GF-D8 (cell line): ENCODE results near the gene MRRF.

Experiments
- DNase-seq: peaks from one replicate; lab custom pipeline; 2025; lab: John Stamatoyannopoulos, UW

Gene MRRF, protein sequence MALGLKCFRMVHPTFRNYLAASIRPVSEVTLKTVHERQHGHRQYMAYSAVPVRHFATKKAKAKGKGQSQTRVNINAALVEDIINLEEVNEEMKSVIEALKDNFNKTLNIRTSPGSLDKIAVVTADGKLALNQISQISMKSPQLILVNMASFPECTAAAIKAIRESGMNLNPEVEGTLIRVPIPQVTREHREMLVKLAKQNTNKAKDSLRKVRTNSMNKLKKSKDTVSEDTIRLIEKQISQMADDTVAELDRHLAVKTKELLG

DNA sequence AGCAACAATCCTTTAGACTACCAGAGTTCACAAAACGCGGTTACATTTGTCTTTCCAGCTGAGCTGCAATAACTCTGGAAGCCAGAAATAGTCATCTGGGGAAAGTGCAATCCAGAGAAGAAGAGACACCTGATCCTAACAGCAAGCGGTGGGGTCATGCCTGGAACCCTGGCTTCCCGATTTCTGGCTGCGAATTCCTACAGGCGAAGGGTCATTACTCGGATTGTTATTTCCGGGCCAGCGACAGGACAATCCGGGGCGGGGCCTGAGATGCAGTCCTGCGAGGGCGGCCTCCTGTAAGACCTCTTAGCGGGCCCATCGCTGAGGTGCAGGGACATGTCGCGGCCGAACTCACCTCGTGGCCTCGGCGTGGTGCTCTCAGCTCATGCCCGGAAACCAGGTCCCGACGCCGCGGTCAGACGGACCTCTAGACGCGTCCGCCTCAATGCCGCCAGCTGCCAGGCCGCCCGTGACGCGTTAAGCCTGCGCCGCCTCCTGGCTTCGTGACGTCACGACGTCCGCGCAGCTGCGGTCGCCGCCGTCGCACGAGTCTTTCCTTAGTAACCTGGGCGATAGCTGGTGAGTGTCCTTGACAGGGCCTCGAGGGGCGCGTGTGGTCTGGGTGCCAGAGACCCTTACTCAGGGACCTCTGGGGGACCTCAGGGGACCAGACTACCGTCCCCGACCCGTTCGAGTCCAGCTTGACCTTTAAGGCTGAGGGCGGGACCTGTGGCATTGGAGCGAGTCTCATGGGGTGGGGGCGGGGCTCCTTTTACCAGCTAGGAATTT lies at the start of gene MRRF, which contains the start of gene RBM18:
MRRF (plus strand) TSS at position 523 of the 789 bp plus-strand sequence. CDS start 6,010 bp downstream, outside the sequence.
RBM18 (minus strand) TSS at position 481 of the 789 bp plus-strand sequence. CDS start 3,348 bp downstream, outside the sequence.
- DNase-seq: peak; percentile 78

DNA sequence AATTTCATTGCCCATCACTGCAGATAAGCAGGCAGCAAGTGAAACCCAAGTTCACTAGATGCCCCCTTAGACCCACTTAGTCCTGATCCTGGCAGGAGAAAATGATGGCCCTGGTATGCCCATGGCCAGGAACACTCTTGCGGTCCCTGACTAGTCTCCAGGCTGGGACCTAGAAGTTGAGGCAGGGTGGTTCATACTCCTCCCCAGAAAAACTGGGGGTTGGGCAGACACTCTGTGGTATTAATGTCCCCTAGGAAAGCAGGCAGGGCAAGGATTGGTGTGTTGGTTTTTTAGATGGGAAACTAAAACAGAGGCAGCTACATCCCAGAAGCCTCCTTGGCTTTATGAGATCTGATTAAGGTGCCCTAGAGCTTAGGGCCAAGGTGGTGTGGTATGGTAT lies 49.0 kb upstream of the MRRF start:
- DNase-seq: no peak

DNA sequence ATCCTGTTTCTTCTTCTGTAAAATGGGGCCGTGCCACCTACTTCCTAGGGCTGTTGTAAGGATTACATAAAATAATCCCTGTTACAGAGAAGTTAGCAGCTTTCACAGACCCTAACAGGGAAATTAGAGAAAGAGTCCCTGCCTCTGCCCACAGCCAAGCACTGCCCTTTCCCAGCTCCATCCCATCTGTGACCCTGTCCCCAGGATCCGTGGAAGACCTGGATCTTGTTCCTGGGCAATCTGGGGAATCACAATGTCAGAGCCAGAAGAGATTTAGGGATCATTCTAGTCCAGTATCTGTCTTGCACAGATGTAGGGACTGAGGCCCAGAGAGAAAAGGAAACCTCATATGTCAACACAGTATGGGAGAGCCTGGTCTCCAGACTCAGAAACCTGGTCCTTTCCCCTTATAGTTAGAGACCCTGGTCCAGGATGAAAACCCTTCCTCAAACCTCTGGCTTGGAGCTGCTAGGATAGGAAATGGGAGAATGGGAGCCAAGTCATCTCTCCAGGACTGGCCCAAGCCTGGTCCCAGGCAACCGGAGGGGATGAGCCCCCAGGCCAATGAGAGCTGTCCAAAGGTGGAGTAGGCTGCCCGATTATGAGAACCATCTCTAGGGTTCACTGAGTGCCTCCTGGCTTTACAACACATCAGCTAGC lies 48.4 kb upstream of the MRRF start:
- DNase-seq: no peak

DNA sequence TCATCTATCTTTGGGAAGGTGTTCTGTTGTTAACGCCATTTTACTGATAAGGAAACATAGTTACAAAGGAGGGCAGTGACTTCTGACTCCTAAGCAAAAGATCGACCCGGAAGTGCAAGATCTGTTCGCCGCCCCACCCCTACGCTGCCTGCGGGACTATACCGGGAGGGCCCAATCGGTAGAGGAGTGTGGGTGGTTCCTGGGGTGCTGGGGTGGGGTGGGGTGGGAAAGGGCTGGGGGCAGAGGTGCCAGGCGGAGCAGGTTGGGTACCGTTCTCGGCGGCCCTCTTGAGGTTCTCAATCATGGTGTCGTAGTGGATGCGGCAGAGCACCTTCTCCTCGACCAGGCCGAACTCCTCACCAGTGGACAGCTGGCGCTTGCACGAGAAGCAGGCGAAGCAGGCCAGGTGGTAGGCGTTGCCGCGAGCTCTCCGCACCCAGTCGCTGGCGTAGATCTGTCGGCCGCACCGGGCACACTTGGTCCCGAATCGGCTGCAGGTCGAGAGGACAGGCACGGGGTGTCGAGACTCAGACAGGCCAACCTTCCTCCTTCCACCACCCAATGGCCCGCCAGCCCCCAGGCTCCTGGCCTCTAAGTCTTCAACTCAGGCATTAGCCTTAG lies 47.8 kb upstream of the MRRF start:
- DNase-seq: no peak

DNA sequence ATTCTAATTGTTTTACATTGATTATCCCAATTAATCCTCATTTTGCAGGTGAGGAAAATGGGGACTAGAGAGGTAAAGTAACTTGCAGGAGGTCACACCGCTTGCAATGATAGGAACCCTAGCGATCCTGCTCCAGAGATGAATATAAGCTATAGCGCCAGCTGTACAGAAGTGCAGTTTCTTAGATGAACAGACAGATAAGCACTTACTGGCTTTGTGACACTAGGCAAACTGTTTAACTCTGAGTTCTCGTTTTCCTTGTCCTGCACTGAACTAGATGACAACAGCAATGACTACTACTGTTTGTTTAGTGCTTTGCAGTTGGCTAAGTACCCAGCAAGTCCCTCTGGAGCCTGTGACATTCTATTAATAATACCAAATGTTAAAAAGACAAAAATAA lies 47.0 kb upstream of the MRRF start:
- peak; percentile 52 for DNase-seq

DNA sequence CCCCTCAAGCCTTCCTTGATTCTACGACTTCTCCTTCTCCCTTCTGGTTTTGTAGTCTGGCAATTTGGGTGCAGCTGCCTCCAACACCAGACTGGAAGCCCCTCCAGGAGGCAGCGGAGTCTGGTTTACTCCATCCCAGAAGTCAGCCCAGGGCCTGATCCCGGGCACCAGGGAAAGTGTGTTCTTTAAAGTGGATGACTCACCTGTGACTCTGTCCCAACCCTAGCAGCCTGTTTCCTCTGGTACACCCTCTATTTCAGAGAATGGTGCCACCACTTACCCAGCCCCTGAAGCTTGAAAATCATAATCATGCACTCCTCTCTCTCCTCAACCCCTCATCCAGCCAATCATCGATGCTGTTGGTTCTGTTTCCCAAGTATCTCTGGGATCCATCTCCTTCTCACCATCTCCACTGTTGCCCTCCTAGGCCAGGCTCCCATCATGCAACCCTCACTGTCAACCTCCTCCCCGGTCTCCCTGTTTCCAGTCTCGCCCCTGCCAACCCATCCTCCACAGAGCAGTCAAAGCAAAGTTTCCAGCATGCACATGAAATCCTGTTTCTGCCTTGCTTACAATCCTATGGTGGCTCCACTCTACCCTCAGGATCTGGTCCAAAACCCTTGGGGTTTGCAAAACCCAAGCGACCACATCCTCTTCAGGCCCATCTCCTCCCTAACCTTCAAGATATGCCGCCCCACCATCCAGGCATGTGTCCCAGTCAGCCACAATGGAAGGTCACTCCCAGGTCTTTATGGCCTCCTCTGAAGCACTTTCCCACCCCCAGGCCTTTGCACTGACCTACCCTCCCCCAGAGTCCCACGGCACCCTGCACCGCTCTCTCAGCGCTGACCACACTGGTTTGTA lies 46.4 kb upstream of the MRRF start:
- DNase-seq: peak; percentile 34

DNA sequence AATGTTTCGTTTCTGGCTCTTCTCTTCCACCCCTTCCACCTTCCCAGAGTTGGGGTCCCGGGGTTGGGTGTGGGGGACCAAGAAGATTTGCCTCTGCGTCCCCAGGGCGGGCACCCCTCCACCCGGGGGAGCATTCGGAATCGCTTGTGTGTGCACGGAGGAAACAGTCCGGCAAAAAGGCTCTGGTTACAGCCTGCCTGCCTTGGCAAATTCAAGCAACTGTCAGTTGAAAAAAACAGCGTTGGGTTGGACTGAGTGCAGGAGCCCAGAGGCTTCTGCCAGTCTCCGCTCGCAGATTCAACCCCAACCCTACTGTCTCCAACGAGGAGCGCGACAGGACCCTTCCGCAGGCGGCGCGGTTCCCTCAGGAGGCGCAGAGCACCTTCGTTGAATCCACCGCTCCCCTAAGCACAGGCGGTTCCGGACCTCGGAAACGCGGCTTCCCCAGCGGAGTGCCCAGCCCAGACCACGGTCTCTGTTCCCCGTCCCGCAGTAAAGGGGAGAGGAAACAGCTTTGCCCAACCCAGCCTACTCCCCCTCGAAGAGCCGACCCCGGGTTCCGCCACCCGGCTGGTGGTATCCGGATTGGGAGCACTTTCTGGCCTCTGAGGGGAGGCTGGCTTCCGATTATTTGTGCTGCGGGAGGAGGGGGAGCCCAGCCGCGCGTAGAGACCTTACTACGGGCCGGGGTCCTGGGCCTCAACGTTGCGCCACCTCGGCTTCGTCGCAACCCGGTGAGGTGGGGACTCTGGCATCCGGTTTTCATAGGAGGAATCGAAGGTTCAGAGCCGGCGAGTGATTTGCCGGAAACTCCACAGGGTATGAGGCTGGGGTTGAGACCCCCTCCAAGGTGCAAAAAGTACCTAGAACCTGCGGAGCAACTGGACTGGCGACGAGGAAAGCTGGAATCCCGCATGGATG lies 45.5 kb upstream of the MRRF start:
- DNase-seq: peak; percentile 60

DNA sequence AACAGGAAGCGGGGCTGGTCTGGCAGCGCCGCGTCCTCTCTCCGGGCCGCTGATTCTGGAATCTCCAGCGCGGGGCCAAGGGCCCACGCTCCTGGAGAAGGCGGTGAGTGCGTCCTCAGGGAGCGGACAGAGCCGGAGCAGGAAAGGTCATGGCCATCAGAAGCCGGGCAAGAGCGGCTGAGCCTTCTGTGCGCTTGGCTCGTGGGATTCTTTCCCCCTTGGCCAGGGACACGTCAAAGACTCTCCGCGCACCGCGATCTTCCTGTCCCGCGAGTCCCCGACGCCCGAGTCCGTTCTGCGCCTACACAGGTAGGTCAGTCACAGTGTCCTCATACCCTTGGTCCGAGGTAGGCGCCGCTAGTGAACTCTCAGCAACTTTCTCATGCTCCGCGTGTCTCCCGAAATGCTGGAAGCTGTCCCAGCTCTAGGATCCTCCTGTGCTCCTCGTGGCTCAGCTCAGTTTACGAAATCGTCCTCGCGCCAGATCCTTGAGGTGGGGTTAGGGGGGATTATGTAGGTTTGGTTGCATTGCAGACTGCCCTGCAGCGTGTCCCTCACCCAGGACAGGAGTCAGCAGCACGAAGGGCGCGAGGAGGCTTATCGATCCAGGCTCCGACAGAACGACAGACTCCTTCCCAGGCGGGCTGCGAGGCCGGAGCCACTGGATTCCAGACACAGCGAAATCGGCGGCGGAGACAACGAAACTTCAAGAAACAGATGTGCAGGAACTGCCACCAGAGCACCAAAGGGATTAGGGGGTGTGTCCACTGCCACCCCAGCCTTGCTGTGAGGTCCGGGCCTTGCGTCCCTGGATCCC lies 44.6 kb upstream of the MRRF start:
- no peak for DNase-seq

DNA sequence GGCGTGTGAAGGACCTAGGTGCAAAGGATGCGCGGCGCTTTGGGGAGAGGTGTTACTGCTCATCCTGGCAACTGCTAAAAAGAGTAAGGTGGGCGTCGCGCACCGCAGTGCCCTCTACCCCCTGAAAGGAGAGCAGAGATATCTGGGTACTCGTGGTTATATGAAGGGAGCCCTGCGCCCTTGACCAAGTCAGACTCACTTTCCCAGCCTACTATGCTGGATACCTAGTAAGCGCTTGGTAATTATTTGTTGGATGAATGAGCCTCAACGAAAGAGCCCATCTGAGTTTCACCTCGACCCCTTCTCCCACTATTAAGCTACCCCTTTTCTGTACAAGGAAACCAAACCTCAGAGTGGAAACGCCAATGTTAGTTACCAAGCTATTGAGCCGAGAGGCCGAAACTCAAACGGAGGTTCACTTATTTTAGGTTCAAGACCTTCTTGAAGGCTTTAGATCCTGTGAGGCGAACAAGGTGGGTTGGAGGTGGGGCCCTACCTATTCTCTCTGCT lies 44.0 kb upstream of the MRRF start:
- no peak for DNase-seq

DNA sequence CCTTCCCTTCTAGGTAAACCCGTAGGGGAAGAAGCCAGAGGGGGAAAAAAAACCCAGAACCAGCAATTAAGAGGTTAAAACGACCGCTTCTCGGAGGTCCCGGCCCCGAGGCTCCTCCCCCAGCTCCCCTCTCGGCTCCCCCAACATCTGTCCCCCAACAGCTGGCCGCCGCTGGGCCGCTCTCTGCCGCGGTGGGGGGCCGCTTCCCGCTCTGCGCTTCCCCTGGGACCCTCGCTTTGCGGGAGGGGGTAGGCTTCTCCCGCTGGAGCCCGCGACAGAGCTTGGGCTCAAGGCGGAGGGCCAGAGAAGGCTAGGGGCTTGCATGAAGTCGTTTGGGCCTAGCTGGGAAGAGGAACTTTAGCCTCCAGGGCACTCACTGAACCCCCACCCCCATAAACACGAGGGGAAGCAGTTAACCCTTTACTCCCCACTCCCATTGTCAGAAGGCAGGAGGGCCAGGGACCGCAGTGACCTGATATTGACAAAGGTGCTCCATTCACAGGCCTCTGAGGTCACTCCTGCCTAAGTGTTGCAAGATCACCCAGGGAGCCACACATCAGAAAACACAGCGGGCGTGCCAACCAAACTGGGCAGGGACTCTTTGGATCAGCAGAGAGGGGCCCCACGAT lies 43.4 kb upstream of the MRRF start:
- no peak for DNase-seq

DNA sequence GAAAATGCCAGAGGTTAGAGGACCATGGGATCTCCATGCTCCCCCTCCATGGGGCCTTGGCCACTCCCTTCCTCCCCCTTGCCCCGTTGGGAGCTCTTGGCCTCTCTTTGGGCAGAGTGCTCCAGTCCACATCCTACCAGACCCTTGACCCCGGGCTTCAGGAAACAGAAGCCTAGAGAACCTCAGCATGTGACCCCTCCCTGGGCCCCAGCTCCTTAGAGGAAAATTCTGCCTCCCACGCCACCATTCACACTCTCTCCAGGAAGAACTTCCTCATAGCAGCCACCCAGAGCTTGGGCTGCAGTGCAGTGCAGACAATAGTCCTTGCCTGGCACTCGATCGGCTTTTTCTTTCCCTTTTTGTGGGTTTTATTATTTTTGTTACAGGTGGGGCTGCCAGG lies 41.9 kb upstream of the MRRF start:
- no peak for DNase-seq

DNA sequence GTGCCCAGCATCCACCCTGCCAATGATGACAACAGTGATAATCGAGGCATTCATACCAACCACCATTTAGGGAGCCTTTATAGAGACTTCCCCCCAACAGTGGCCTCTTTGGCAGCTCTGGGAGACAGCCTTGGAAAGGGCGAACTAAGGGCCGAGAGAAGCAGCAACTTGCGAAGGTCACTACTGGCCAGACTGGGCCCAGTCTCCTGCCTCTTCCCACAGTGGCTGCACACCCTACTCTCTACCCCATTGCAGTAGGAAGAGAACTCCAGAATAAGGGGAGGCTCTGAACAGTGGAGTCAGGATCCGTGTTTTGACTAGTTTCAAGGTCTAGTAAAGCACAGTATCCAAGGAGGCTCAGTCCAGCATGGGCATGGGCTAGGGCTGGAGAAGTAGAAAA lies 41.2 kb upstream of the MRRF start:
- no peak for DNase-seq

DNA sequence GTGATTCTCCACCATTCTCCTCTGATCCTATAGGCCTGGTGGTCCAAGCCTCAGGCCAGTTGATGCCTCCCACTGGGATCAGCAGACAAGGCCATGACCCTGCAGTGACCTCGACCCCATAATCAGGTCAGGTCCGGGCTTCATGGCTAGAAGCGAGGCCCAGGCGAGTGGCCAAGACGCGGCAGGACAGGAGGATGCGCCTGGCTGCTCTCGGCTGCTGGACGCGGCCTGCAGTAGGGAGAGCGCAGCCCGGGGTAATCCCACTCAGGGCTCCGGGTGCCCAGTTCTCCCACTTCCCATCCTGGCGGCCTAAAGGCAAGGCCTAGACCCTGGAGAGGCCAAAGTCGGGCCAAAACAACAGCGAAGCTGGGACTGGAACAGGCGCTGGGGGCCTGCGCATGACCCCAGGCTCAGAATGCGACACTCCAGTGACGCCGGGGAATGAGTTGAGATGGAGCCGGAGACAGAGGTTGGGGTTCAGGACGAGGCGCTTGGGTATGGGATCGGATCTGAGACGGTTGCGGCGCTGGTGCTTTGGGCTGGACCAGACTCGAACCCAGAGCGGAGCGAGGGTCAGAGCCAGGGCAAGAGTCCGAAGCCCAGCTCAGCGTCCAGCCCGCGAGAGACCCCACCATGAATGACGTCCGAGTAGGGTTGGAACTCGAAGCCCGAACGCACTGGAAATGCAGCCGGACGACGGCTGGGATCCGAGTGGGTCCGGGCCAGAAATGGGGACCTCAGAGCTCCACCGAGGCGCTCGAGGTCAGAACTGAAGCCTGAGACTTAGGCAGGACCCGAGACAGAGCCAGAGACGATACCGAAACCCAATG lies 39.2 kb upstream of the MRRF start:
- DNase-seq: no peak

DNA sequence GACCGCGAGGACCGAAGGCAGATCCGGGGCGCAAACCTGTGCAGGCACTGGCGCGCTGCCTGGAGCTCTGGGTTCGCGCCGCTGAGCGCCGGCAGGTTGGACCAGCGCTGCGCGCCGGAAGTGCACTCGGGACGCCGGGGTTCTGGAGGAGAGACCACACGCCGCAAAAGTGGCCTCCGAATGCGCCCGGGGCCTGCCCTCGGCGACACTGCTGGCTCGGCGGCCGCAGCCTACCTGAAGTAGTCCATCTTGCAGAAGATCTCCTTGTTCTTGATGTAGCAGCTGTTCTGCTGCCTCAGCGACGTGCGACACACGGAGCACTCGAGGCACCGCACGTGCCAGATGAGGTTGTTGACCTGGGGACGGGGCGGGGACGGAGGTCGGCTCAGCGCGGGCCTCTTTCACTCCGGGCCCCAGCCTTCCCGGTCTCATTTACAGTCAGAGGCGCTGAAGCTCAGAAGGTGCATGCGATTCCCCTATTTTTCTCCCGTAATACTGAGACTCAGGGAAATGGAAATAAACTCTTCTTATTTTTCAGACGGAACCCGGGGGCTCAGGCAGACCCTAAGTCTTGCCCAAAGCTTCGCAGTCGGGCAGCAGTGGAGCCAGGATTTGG lies 38.4 kb upstream of the MRRF start:
- DNase-seq: no peak

DNA sequence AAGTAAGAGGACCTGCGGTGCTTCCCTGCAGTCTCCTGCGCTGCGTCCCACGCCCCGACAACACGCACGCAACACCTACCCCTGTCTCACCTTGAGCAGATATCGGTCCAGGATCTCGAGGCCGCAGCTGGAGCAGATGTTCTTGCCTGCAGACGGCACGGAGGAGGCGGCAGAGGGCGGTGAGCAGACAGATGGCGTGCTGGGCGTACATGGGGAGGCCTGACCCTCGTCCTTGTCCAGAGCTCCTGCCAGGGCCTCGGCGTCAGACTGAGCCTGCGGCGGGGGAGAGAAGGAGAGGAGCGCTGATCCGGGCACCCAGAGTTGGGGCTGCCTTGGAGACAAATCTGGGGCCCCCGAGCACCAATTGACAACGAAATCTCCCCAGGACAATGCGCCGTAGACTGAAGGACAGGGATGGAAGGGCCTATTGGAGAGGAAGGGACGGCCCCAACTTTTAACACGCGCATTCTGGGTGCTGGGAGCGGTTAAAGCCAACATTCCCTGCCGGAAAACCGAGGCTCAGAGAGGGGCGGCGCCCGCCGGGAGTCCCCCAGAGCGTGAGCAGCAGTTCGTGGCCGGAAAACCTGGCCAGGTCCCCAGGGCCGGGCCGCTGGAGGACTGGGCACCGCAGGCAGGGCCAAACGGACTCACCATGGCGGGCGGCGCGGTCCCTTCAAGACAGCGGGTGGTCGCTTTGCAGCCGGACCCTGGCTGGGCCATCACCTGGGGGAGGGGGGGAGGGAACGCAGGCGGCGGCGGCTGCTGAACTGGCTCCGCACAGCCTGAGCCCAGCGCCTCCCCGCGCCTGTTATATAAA lies 37.7 kb upstream of the MRRF start:
- DNase-seq: no peak

DNA sequence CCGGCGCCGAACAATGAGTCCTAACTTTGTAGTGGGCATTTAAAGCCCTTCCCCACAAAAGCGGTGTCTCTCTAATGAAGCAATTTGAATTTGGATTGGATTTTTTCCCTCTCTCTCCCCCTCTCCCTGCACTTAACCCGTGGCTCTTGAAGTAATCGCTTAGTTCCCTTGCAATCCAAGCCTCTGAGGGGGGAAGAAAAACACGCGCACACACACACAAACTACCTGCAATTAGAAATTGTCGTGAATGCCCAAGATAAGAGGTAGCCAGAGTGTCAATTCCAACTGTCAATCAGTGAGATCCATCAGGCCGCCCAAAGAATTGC lies 37.1 kb upstream of the MRRF start:
- no peak for DNase-seq

DNA sequence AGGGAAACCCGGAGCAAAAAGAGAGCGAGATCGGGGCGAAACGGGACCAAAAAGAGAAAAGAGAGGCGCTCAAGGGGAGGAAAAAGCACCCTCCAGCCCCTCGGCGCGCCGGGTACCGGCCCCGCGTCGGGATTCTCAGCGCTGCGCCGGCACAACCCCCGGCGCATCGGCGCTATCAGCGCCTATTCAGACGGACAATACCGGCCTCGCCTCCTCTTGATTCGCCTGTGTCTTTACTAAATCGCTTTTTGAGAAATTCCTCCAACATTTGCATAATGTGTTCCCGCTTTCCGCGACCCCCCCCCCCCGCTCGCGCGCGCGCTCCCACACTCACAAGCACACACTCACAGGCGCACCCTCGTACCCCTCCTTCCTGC lies 36.5 kb upstream of the MRRF start:
- no peak for DNase-seq
